ENCODE data around the gene TBC1D10A.
A peak's percentile ranks its signal among the peaks of the same experiment; 100 is the strongest.

The TBC1D10A gene

GRCh38 chr22:30292069-30292970 is 34.4 kb downstream of the TBC1D10A start:
- no peak for DNase-seq (ENCODE audit: low spot score)
- no peak for TF ChIP-seq CTCF (IDR thresholded peaks at IDR 0.05; ENCODE audit: extremely low read depth, missing control alignments)

GRCh38 chr22:30291058-30291892 is 35.5 kb downstream of the TBC1D10A start:
- no peak for TF ChIP-seq CTCF (IDR thresholded peaks at IDR 0.05; ENCODE audit: extremely low read depth, missing control alignments)
- no peak for DNase-seq (ENCODE audit: low spot score)

- peak; percentile 57 for DNase-seq (ENCODE audit: low spot score)
- TF ChIP-seq CTCF (IDR thresholded peaks at IDR 0.05; ENCODE audit: extremely low read depth, missing control alignments), result no peak
These were observed 36.2 kb downstream of the TBC1D10A start for GRCh38 chr22:30290342-30291057.

DNA sequence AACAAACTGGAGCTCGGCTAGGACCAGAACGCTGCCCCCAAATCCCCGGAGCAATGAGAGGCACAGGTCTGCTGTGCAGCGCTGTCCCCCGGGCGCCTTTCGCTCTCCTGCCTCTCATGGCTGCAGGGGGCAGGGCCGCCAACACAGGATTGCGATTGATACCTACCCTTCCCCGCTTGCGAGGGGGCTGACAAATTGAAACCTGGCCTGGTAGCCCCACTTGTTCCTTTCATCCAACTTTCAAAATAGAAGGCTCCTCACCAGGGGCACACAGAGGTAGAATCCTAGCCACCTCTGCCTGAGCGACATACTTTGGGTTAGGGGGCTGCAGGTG is 36.8 kb downstream of the TBC1D10A start:
- DNase-seq (ENCODE audit: low spot score), result no peak
- no peak for TF ChIP-seq CTCF (IDR thresholded peaks at IDR 0.05; ENCODE audit: extremely low read depth, missing control alignments)

DNA sequence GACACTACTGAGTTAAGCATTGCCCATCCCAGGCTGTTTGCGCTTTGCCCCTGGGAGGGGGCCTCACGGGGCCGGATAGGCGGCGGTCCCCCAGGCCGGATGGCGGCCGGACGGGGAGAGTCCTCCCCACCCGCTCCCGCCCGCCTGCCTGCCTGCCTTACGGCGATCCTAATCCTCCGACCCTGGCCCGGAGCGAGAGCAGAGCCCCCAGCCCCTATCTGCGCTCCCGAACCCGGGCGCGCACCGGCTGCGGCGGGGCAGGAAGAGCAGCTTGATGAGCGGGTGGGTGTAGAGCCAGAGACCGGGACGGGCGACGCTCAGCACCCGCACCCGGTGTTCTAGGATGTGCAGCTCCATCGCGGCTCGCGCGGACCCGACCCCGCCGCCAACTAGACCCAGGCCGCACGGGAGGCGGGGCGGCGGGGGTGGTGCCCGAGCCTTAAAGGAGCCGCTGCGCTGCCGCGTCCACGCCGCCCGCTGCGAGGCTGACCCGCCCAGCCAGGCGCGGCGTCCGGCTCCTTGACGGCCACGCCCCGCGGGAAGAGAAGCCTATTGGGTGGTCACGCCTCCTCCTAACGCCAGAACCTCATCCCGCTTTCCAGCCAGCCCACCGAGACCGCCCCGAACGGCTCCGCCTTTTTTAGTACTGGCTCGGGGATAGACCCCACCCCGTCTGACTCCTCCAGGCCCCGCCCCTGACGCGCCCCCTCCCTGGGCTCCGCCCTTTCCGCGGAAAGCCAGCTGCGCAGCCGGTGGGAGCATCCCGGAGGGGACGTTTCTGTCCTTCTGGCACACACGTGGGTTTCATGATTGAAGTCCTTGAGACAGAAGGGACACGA is 37.4 kb downstream of the TBC1D10A start, which contains the start of gene CASTOR1:
TSS of gene CASTOR1 (minus strand) at position 365 of the 839 bp plus-strand sequence. CDS start at position 357, 8 bp downstream.
- TF ChIP-seq CTCF (IDR thresholded peaks at IDR 0.05; ENCODE audit: extremely low read depth, missing control alignments), result no peak
- peak; percentile 97 for DNase-seq (ENCODE audit: low spot score)

DNA sequence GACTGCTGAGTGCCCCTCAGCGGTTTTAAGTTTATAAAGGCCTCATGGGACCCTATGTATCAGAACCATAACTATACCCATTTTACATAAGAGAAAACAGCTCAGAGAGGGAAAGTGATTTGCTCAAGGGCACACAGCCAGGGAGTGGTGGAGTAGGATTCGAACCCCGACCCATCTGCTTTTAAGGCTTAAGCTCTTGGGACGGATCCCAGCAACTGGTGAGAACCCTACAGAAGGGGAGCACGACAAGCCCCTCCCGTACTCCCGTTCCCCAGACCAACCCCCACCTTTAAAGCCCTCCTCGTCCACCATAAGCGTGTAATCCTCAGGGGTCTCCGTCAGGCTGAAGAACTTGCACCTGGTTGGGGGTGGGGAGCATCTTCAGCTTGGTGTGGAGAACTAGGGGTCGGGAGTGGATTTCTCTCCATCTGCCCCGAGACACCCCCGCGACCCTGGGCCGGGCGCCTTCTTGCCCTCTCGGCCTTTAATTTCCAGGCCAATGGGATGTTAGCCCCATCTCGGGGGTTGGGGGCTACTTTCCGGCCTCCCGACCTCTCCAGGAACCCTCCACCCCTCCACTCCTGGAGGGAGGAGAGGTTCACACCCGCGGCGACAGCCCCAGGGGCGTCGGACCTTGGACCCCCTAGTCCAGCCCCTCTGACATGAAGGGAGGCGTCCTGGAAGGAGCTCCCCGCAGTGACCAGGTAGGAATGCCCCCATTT is 38.2 kb downstream of the TBC1D10A start:
- DNase-seq (ENCODE audit: low spot score), result no peak
- TF ChIP-seq CTCF (IDR thresholded peaks at IDR 0.05; ENCODE audit: extremely low read depth, missing control alignments), result no peak

Data from GM20000 (cell line).